HG03135 (cell line): ENCODE results near the gene TTC38.
"Not testable (repeated sequence)": the region's sequence is repeated elsewhere in the genome, so short reads cannot be mapped to it uniquely, and the experiment has no call there.

Experiments used
- ATAC-seq: cut with Tn5 transposase; IDR thresholded peaks from one replicate; pipeline ENCODE4 v1.9.1; 2021; ENCODE audit warnings: mild to moderate bottlenecking, moderate library complexity; ENCODE audit not compliant: unreplicated experiment

TTC38 gene

GRCh38 chr22:46293577-46294260, 25.9 kb downstream of the TTC38 start:
- no peak for ATAC-seq

GRCh38 chr22:46294784-46295183, 27.0 kb downstream of the TTC38 start:
- ATAC-seq, result no peak

- no peak for ATAC-seq
Observed at GRCh38 chr22:46295277-46295971, 27.6 kb downstream of the TTC38 start.

- peak; percentile 89 for ATAC-seq
Observed at GRCh38 chr22:46296257-46297150, 28.7 kb downstream of the TTC38 start, which contains the start of gene GTSE1. Gene GTSE1, plus strand, starts transcription at chr22:46296870. Its CDS starts 531 bp downstream, at chr22:46297401.

GRCh38 chr22:46297151-46297812, 29.5 kb downstream of the TTC38 start:
- peak; percentile 20 for ATAC-seq

- ATAC-seq, result no peak
Observed at GRCh38 chr22:46299101-46299500, 31.3 kb downstream of the TTC38 start.

- no peak for ATAC-seq
Observed at GRCh38 chr22:46300491-46300890, 32.7 kb downstream of the TTC38 start.

- no peak for ATAC-seq
Observed at GRCh38 chr22:46303347-46303965, 35.6 kb downstream of the TTC38 start.

GRCh38 chr22:46308283-46308988, 40.6 kb downstream of the TTC38 start:
- no peak for ATAC-seq

GRCh38 chr22:46309526-46310085, 41.8 kb downstream of the TTC38 start:
- ATAC-seq, result no peak

GRCh38 chr22:46312056-46312455, 44.2 kb downstream of the TTC38 start:
- ATAC-seq, result no peak

GRCh38 chr22:46312848-46313247, 45.0 kb downstream of the TTC38 start:
- ATAC-seq, result not testable (repeated sequence)

- ATAC-seq, result no peak
Observed at GRCh38 chr22:46315976-46316375, 48.2 kb downstream of the TTC38 start.

GRCh38 chr22:46317646-46318045, 49.8 kb downstream of the TTC38 start:
- no peak for ATAC-seq

- no peak for ATAC-seq
Observed at GRCh38 chr22:46318576-46318975, 50.8 kb downstream of the TTC38 start.

- ATAC-seq, result no peak
Observed at GRCh38 chr22:46319319-46319718, 51.5 kb downstream of the TTC38 start.

GRCh38 chr22:46320166-46320710, 52.4 kb downstream of the TTC38 start:
- no peak for ATAC-seq

- ATAC-seq, result no peak
Observed at GRCh38 chr22:46320716-46321386, 53.0 kb downstream of the TTC38 start.

GRCh38 chr22:46322711-46323110, 54.9 kb downstream of the TTC38 start:
- no peak for ATAC-seq
